GM21515 (cell line): ENCODE data around the gene NHSL1.

Experiments used
- ATAC-seq: cut with Tn5 transposase; IDR thresholded peaks from one replicate; pipeline ENCODE4 v1.9.1; 2021; ENCODE audit not compliant: unreplicated experiment

The NHSL1 gene

DNA sequence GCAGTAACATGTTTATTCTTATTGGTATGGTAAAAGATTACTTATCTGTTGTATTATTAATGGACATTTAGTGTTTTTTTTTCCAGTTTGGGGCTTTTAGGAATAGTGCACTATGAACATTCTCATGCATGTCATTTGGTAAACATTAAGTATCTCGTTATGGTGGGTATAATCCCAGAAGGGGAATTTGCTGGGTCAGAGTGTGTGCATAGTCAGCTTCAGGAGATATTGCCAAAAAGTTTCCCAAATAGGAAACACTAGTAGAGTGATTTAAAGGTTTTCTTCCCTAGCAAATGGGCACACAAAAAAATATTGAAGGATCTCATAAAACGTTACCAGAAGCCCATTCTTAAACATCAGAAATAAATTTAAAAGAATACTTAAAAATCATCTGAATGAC lies 25.2 kb upstream of the NHSL1 start:
- no peak for ATAC-seq

DNA sequence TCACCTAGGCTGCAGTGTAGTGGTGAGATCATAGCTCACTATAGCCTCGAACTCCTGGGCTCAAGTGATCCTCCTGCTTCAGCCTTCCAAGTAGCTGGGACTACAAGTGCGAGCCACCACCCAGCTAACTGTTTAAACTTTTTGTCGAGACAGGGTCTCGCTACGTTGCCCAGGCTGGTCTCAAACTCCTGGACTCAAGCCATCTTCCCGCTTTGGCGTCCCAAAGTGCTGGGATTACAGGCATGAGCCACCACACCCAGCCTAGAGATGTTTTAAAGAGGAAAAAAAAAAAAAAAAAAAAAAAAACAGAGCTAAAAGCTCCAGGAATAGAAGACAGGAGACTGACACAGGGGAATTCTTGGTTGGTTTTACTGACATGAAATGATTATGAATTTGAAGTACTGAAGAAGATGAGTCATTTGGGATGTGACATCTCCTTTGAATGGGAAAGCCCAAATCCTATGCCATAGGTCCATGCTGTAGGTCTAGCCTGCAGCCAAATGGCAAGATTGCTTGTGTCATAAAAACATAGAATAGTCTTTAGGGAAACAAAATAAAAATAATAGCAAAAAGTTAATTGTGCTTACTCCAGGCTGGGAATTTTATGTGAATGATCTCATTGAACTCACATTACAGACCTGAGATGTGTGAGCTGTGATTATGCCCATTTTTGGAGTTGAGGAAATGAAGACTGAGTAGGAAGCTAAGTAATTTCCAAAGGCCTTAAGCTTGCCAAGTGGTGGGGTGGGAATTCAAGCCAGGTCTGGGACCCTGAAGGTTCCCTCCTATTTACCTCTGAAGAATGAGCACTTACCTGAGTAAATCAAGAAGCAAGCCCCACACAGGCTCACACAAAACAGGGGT lies 24.3 kb upstream of the NHSL1 start:
- ATAC-seq, result no peak

DNA sequence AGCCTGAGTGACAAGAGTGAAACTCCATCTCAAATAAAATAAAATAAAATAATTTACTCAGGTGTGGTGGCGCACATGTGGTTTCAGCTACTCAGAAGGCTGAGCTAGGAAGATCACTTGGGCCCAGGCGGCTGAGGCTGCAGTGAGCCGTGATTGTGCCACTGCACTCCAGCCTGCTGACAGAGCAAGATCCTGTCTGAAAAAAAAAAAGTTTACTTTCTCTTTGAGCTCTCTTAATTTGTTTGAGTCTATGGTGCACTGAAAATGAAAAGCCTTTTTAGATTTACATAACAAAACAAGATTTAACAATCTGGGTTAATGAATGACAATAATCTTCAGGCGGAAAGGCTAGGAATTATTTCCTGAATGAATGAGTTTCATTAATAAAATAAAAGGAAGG lies 23.3 kb upstream of the NHSL1 start:
- ATAC-seq, result no peak

DNA sequence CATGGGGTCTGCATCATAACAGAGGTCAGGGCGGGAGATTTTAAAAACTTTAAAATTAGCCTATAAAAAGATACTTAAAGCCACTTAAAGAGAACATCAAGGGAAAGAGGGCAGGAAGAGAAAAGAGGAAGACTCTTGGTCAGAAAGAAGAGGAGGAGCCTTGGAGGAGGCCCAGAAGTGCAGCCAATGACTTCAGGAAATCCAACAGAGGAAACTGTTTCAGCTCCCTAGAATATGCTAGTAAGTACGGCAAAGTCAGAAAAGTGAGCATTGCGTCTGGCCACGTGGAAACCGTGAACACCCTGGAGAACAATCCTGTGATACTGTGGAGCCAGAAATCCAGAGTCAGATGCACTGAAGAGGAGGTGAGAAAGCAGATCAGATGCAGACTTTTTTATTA lies 22.5 kb upstream of the NHSL1 start:
- no peak for ATAC-seq

DNA sequence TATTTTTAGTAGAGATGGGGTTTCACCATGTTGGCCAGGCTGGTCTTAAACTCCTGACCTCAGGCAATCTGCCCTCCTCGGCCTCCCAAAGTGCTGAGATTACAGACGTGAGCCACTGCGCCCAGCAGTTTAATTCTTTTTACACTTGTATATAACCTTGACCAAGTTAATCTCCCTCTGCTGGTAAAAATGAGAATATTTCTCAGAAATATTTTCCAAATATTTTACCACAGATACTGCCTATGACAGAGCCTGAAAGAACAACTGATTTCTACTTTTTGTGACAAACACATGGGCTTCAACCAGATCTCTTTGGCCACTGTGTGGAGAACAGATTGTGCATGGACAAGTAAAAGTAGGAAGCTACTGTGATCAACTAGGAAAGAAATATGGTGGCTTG lies 21.2 kb upstream of the NHSL1 start:
- ATAC-seq, result no peak

DNA sequence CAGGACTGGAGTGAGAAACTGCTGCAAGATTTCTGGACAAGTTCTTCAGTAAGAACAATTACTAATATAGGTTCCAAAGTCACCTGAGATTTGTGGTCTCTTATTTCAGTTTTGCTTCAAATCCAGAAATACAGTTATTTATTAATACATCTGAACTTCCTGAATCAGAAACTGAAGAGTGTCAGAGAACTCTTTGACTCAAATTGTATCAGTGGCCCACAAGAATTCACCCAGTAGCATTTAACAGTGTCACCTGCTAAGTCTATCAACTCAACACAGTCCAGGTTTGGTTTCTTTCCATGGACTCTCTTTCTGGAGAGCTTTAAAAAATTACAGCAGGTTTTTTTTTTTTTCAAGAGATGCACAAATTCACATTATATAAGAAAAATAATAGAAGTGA lies 18.8 kb upstream of the NHSL1 start:
- ATAC-seq, result no peak

DNA sequence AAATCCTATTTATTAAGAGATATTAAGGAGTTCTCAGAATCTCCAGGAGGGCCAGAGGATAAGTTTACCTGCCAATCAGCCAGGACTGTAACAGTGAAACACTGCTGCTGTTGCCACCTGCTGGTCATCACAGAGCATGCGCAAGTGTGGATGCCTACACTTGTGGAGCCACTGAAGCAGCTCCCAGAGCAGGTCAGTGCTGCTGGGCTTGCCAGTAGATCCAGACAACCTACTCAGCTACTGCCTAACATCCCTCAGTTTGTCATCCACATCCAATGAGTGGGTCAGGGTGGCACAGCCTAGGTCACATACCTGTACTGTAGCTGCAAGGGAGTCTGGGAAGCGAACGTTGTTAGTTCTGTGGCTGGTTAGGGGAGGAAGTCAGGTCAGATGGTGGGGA lies 18.3 kb upstream of the NHSL1 start:
- peak; percentile 87 for ATAC-seq

DNA sequence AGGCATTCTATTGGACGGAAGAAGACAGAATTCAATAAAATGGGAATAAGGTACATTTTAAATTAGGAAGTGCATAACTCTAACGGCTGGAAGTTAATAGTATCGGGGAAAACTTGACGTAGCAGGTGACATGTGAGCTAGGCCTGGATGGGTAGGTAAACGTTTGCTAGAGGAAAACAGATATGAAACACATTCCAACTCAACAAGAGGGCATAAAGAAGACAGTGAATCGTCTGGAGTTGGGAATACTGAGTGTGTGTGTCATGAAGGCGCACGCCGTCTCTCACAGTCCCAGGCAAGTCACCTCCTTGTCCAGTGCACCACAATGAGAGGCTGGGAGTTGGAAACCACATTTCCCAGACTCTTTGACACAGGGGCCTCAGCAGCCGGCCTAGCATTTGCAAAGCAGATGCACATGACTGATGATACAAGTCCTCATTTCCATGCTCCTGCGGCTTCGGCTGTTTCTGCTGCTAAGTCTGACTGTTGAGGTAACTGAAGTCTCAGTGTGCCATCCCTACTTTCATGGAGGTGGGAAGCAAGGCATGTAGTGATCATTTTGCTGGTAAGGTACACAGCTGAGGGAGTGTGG lies 16.5 kb upstream of the NHSL1 start:
- ATAC-seq, result no peak

DNA sequence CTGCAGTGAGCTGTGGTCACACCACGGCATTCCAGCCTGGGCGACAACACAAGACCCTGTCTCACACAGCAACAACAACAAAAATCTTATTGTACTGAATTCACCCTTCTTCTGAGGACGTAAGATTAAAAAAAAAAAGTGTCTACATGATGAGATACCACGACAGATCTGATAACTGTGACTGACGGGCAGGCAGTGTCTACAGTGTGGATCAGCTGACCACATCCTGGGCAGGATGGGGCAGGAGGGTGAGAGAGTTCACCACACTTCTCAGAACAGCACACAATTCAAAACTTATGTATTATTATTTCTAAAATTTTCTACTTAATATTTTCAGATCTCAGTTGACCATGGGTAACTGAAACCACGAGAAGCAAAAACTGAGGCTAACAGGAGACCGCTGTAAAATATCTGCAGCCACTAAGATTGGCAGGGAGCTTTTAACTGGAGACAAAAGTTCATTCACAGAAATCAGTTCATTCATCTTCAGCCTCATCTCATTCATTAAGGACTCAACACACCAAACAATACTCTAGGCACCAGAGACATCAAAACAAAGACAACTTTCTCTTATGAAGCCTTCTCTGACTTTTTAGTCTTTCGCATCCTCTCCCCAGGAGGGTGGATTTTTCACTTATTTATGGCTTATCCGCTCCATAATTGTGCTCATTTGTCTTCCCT lies 15.7 kb upstream of the NHSL1 start:
- no peak for ATAC-seq

DNA sequence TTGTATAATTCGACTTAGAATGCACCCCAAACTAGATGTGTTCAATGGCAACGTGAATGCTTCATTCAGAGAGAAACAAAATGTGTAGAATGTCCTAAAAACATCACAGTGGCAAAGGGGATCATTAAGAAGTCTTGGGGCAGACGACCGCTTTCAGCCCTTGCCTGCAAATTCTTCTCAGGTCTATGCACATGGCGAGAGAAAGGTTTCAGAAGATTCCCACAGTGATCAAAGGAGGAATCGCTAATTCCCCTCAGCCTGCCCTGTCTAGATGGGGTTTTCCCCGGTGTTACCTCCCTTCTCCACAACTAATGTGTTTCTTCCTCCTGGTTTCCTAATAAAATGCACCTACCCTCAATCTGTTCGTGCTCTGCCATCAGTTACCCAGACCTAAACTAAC lies 13.3 kb upstream of the NHSL1 start:
- no peak for ATAC-seq

DNA sequence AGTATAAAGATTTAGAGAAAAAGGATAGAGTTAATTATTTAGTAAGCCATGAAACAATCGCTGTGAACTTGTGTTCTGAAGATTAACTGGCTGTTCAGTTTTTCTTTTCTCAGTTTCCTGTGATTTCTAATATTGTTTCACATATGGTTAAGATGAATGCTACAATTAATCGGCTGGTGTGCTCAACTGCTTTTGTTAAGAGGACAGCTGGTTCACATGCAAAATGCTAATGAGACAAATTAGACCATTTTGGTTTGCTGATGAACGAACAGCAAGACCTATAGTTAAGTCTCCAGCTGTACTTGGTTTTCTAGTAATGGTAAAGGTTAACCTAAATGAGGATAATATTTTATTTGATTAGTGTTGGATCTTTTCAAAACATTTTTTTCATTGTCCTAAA lies 10.8 kb upstream of the NHSL1 start:
- ATAC-seq, result no peak

DNA sequence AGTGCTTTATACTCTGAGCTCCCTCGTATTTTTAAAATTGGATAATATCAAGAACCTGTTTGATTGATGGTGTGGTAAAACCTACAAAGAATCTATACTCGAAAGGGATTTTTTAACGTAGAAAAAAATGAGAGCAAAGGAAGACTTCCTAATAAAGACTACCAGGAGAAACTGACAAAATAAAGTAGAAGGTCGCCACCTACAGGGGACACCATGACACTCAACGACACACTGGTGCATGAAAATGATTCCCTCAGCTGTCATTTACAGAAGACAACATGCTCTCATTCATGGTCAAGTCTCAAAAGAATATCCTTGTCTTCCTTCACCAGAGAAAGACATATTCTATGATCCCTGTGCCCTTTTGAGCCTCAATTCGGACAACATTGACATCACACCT lies 10.1 kb upstream of the NHSL1 start:
- ATAC-seq, result no peak

DNA sequence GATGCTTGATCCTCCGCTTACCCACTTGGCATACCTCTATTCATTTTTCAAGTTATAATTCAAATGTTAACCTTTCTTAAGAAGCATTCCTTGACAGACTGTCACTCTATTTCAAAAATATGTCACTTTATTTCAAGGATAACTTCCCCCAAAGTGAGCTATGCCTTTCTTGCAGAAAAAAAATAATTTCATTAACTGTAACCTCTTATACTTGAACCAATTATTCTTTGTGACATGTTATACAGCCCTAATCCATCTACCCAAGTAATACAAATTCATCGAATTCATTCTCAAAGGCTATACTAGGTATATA lies 9.3 kb upstream of the NHSL1 start:
- no peak for ATAC-seq

DNA sequence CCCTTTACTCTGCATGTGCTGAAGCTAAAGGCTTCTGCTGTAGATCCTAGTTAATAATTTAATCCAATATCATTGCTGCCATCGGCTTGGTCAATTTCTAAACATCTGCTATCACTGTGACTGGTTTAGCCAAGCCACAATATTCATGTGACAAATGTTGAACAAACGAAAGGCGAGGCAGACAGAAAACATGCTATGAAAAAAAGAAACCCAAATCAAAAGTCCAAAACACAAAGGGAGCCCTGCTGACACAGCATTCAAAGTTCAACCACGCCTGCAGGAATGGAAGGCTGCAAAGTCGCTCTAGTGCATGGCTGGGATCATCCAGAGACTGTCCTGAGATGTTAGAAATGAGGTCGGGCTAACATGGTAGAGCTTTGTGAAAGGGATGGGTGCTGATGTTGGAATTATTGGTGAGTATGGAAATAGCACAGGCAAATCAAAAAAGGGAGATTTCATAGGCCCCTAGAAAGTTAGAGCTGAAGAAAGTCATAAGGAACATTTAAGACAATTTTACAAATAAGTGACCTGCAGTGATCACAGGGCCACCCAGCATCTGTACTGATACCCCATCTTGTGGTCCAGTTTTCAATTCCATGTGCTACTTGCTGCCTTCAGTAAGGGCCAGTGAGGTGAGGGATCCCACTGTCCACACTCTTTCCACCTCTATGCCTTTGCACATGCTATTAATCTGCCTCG lies 8.8 kb upstream of the NHSL1 start:
- ATAC-seq, result no peak

DNA sequence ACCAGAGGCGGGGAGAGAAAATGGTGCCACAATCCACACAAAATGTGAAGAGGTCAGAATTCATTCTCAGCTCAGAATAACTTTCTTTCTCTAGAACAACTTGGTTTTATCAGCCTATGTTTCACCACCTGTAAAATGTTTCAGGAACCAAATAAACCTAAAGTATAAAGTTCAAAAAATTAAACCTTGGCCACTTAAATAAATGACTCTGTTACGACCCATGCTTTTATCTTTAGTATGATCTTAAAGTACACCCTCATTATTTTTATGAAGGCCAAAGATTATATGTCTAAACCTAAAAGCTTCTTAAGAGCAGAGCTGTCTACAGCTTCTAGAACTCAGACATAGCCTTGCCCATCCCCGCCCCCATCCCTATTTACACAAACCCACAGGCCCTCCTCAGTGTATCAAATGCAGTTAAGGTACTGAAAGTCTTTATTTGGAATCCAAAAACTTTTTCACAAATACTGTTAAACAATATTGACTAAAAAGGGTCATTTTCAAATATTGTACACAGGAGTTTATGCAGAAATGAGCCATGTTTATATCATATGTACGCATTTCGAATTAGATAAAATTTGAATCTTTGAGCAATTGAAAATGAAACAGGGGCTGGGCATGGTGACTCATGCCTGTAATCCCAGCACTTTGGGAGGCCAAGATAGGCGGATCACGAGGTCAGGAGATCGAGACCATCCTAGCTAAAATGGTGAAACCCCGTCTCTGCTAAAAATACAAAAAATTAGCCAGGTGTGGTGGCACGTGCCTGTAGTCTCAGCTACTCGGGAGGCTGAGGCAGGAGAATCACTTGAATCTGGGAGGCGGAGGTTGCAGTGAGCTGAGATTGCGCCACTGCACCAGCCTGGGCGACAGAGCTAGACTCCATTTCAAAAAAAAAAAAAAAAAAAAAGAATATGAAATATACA lies 5.7 kb upstream of the NHSL1 start:
- ATAC-seq, result no peak

DNA sequence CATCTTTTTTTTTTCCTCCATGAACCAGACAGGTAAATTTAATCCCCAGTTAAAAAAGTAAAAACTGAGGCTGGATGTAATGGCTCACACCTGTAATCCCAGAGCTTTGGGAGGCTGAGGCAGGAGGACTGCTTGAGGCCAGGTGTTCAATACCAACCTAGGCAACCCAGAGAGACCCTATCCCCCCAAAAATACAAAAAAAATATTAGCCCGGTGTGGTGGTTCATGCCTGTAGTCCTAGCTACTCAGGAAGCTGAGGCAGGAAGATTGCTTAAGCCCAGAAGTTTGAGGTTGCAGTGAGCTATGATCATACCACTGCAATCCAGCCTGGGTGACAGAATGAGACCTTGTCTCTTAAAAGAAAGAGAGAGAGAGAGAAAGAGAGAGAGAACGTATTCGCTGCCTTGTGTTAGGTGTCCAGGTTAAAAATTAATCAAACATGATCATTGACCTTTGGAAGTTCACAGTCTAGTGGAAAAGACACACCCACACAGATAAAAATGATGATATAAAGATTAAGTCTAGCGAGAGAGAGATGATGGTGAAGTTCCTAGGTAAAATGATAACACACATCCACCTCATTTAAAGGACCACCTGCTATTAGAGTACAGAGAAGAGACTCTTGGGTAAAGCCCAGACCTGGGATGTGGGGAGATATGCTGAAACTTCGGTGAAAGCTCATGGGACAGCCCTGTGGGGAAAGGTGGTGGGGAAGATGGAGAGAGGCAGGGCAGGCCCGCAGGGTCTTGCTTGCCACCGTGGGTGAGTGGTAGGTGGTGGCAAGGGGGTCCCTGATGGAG lies 4.8 kb upstream of the NHSL1 start:
- ATAC-seq, result no peak

DNA sequence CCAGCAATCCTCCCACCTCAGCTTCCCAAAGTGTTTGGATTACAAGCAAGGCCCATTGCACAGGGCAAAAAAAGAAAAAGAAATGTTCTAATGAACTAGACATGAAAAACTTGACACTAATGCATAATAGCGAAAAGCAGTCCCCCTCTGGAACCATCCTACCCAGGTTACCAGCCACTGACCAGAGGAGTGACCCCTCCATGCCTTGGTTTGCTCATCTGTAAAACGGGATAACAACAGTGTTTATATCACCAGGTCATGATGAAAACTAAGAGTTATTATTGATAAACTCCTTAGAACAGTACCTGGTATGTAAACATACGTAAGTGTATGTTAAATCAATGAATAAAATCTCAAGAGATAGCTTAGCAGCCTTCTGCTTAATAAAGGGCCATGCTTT lies 3.3 kb upstream of the NHSL1 start:
- ATAC-seq, result no peak

DNA sequence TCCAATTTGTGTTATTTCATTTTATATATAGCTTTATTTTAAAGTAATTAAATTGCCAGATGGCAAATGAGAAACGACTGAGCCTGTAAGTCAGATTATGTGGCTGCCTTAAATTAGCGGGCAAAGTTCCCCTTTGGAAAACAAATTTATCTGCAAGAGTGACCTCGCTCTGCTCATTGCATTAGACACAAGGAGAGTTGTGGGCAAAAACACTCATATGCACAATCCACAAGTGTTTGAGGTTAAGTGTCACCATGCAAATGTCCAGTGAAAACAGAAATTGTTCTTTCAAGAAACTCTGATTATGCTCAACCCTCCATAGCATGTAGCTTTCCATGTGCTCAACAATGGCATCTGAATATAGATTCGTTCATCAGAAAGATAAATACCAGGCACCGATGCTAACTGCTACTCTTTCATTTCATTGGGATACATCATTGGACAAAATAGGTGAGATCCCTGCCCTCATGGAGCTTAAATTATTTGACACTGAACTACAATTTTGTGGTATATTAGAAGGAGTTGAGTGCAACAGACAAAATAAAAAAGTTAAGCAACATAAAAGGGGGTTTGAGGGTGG lies 1.7 kb upstream of the NHSL1 start:
- ATAC-seq, result no peak

DNA sequence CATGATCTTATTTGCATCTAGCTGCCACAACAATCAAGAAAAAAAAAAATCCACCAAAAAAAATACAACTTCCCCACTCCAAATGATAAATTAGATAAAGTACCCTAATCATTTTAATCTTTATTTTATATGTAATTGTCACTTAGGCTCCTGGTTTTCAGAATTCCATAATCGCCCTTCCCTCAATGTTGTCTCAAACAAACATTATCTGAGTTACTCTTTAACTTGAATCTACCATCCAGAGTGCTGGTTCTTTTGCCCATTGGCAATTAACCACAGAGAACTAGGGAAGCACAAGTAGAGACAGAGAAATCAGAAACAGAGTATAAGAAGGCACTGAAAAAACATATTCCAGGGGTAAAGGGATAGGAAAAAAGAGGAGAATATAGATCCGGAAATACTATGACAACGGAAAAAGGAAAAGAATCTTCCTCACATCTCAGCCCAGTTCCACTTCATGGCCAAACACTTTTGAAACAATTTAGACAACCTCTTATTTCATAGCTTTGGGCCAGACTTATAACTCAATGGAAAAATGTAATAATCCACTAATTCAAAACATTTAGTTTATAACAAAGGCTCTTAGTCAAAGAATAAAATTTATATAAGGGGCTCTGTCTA lies 861 bp upstream of the NHSL1 start:
- ATAC-seq, result no peak
